Activated CD8-positive, alpha-beta memory T cell treated with anti-CD3 and anti-CD28 coated beads, Interleukin-2, amount 50 U/mL, for 24 hours (primary cell): Measurements from ENCODE around the gene ADCK1.
"Not testable (repeated sequence)": the region's sequence is repeated elsewhere in the genome, so short reads cannot be mapped to it uniquely, and the experiment has no call there.

Experiments
- DNase-seq: peaks from one replicate; pipeline ENCODE4 v3.0.0-alpha.2; 2020; ENCODE audit errors: extremely low read depth

ADCK1 gene

DNA sequence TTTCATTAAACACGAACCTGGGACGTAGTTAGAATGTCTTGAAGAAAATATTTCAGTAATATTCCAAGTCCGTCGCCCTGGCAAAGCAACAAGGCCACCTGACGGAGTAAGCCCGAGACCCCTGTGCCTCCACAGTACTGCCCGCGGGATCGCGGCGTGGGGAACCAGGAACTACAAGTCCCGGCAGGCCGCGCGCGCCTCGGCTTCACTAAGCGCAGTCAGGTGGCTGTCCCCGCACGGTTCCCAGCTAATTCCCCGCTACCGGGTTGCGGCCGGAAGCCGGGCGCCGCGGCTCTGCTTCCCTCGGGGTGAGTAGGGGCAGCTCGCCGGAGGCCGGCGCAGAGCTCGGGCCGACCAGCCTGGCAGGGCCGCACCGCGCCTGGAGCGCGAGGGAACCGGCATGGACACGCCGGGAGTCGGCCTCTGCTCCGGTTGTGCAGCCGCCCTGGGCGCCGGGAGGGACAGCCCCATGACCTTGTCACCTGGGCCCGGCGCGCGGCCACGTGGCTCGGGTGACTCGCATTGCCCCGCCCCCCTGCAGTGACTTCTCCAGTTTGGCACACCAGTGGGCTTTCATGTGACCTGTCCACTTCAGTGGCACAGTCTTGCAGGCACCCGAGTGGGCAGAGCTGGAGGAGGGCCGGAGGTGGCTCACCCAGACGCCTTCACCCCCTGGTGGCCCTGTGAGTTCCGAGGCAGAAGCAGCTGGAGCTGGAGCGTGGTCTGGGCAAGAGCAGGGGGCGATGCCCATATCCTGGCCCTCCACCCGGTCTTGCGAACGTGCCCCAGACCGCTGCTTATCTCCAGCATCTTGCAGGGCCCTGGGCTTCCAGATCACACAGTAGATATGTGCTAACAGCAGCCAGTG is at the start of gene ADCK1:
TSS of gene ADCK1 (plus strand) at position 247 of the 868 bp plus-strand sequence. CDS start 18,870 bp downstream, outside the sequence.
- DNase-seq = peak; percentile 70

DNA sequence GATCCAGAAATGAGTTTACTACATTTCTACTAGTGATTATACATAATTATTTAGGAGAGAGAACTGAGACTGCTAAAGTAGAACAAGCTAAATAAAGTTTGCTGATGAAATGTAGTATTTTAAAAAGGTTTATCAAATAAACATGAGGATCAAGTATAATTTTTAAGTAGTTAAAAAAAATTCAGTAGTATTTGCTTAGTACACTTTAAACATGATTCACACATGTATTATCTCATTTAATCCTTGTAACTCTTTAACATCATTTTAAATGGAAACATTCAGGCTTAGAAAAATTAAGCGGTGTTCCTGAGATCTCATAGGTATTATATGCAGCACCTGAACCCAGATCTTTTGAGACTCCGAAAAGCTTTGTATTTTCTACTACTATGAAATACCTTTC is 47.6 kb upstream of the ADCK1 start:
- DNase-seq = no peak

DNA sequence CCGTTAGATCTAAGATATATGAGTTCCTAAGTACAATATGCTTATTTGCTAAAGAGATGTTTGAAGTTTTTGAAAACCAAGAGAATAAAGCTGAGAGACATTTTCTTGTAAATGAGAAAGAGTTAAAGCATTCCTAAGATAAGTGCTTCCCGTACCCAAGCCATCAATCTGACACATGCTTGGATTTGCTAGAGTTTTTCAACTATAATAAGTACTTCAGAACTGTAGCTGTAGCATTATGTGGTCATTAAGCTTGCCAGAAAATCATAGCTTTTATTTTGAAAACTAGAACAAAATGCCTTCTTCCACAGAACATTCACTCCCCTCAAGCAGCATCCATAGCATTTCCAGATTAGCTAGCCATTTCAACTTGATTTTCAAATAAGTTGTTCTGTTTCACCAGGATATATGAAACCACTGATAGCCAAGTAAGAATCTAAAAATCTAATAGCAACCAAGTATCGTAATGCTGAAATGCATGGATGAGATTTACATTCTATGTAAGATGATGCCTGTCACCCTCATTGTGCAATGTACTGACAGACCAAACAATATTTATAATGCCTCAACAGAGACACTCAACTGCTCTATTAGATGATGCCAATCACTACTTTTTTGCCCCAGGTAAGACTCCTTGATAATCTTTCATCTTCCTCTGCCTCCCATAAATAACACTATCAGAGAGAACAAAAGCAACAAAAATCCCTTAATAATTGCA is 47.0 kb upstream of the ADCK1 start:
- DNase-seq = no peak

GRCh38 chr14:77760381-77761204 is 39.3 kb upstream of the ADCK1 start, which contains the start of gene SNW1:
TSS of gene SNW1 (minus strand) at chr14:77761156. CDS start at chr14:77761127, 29 bp downstream.
- DNase-seq = peak; percentile 86

- no peak for DNase-seq
Observed at GRCh38 chr14:77761205-77761931, 38.5 kb upstream of the ADCK1 start.

DNA sequence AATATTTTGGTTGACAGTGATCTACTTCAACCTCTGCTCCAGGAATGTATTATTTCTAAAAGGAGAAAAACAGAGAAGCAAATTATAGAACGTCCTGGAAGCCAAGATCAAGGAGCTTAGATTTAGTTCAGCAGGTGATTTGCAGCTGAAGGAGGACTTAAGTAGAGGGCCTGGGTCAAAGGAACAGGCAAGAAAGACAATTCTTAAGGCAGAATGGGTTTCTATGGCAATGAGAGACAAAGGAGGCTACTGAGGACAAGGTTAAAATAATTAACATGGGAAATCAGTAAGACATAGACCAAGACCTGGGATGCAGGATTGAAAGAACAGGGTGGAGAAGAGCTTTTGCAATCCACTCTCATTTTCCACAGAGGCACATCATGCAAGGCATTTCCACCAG is 36.6 kb upstream of the ADCK1 start:
- no peak for DNase-seq

- DNase-seq = no peak
Observed at GRCh38 chr14:77763978-77764377, 35.9 kb upstream of the ADCK1 start.

GRCh38 chr14:77768442-77769069 is 31.4 kb upstream of the ADCK1 start:
- DNase-seq = not testable (repeated sequence)

DNA sequence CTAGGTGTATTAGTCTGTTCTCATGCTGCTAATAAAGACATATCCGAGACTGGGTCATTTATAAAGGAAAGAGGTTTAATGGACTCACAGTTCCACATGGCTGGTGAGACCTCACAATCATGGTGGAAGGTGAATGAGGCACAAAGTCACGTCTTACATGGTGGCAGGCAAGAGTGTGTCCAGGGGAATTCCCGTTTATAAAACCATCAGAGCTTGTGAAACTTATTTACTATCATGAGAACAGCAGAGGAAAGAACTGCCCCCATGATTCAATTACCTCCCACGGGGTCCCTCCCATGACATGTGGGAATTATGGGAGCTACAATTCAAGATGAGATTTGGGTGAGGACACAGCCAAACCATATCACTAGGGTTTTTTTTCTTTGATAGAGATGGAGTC is 25.9 kb upstream of the ADCK1 start:
- DNase-seq = not testable (repeated sequence)

DNA sequence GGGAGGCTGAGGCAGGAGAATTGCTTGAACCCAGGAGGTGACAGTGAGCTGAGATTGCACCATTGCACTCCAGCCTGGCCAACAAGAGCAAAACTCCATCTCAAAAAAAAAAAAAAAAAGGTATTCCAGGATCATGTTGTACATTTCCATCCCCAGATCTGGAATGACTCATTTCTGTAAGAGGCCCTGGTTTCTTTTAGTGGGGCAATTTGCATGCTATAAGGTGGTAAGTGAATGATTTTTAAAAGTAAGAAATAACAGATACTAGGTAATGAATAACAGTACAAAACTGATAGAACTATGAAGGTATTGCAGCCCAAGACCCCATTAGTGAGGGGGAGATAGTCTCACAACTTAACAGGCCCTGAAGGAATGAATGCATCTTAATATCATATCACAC is 17.7 kb upstream of the ADCK1 start:
- no peak for DNase-seq

- no peak for DNase-seq
Observed at GRCh38 chr14:77786148-77786547, 13.8 kb upstream of the ADCK1 start.

- no peak for DNase-seq
Observed at GRCh38 chr14:77790566-77791224, 9.2 kb upstream of the ADCK1 start.

DNA sequence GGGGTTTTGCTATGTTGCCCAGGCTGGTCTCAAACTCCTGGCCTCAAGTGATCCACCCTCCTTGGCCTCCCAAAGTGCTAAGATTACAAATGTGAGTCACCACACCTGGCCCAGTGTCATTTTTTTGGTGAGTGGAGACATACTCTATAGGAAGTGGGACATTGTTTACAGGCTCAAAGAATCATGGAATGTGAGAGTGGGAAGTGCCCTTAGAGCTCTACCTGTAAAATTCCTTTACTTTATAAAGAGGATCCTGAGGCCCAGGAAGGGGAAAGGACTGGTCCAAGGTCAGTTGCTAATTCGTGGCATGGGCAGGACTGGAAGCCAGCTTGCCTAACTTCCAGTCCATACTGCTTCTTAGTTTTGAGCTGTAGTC is 8.7 kb upstream of the ADCK1 start:
- DNase-seq = no peak

GRCh38 chr14:77793255-77793654 is 6.7 kb upstream of the ADCK1 start:
- not testable (repeated sequence) for DNase-seq

- DNase-seq = no peak
Observed at GRCh38 chr14:77794357-77794756, 5.6 kb upstream of the ADCK1 start.

DNA sequence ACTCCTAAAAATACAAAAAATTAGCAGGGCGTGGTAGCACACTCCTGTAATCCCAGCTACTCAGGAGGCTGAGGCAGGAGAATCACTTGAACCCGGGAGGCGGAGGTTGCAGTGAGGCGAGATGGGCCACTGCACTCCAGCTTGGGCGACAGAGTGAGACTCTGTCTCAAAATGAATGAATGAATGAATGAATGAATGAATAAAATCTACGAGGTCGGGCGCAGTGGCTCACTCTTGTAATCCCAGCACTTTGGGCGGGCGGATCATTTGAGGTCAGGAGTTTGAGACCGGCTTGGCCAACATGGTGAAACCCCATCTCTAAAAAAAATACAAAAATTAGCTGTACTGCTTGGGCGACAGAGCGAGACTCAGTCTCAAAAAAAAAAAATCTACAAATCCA is 453 bp upstream of the ADCK1 start:
- not testable (repeated sequence) for DNase-seq

DNA sequence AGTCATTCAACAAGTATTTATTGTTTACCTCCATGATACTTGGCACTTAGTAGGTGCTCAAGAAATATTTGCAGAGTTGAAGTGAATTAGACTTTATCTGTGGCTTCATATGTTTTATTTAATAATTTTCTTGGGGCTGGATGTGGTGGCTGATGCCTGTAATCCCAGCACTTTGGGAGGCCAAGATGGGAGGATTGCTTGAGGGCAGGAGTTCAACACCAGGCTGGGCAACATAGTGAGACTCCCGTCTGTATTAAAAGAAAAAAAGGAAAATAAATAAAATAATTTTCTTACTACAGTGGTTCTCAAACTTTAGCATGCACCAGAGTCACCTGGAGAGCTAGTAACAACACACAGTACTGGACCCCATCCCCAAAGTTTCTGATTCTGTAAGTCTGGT is 905 bp downstream of the ADCK1 start:
- DNase-seq = no peak

DNA sequence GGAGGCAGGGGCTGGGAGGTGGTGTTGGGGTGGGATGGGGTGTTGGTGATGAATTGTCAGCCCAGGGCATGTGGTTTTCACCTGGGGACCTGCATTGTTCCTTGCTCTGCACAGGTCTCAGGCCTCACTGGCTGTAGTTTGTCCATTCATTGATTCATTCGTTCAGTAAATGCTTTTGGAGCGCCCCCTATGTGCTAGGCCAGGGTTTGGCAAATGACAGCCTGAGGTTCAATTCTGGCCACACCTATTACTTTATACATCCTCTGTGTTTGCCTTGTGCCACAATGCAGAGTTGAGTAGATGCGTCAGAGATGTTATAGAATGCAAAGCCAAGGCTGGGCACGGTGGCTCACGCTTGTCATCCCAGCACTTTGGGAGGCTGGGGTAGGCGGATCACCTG is 4.7 kb downstream of the ADCK1 start:
- no peak for DNase-seq

DNA sequence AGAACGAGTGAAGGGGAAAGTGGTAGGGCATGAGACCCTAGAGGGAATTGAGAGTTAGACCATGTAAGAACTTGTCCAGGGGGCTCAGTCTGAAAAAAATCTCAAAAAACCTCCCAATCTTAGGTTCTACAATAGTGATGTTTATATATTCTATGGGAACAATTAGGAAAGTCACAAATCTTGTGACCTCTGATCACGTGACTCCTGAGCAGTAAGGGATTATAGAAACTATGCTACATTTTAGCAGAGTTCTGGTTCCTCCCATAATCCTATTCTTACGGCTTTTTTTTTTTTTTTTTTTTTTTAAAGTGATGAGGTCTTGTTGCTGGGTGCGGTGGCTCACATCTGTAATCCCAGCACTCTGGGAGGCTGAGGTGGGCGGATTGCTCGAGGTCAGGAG is 5.8 kb downstream of the ADCK1 start:
- no peak for DNase-seq

DNA sequence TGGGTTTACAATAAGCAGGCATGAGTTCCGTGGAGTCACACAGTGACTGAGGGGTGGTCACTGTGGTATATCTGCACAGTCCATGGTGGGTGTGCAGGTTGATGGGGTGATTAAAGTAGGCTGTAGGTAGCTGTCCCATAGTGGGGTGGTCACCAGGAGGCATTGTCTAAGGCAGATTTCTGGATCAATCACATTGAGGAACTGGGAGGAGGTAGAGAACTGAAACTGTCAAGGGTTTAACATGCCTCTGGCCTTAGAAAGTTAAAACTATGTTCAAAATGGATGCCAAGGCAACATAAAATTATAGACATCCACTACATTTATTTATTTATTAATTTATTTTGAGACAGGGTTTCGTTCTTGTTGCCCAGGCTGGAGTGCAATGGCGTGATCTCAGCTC is 8.3 kb downstream of the ADCK1 start:
- DNase-seq = no peak
